Stimulated activated CD4-positive, alpha-beta T cell treated with anti-CD3 and anti-CD28 coated beads, Interleukin-2, amount 100 ng/mL, for 48 hours (primary cell): ENCODE data around the gene NMNAT2.
A peak's percentile ranks its signal among the peaks of the same experiment; 100 is the strongest.

Source experiments
- DNase-seq, 2 donors: peaks; one replicate each; pipeline ENCODE4 v3.0.0-alpha.2; 2020

NMNAT2 gene

DNA sequence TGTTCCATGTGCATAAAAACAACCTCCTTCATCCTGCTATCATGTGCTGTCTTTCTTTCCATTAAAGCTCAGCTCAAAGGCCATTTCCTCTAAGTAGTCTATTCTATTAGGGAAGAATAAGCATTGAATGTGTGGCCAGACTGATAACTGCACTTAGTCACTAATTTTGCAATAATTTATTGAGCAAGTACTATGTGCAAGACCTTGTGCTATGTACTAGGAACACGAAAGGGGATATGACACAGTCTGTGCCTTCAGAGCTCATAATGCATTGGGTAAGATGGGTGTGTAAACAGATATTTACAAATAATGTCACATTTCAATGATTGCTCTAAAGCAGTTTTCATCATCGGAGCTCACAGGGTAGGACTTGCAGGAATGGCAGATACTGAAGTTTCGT is 54.2 kb downstream of the NMNAT2 start:
- DNase-seq = no peak

DNA sequence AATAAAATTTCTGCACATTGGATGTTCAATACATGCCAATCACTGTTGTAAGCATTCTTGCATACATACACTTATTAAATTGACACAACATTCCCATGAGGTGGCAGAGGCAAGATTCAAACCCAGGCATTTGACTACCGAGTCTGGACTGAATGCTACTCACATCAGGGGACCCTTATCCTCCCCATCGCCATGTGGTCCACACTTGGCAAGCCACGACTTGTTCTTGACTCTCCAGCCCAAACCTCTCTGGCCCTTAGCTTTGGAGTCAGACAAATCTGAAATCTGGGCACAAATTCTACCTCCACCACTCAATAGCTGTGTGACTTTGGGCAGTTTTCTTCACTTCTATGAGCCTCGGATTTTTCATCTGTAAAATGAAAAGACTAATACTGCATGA is 57.1 kb downstream of the NMNAT2 start:
- no peak for DNase-seq

DNA sequence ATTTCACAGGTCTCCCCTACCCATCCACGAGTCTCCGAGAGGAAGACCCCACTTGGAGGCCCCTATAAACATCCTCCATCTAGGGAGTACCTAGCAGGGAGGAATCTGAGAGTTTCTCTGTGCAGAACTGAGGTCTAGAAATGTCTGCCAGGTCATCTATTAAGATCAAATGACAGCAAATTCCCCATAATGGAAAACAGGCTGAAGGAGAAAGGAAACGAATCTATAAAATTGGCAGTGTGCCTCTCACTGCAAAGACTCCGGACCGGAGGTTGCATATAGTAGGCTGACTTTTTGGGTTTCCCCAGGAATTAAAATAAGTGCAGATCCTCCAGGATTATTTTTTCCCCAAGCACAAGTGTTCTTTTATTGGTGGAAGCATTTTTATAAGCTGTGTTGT is 57.7 kb downstream of the NMNAT2 start:
- DNase-seq = no peak

DNA sequence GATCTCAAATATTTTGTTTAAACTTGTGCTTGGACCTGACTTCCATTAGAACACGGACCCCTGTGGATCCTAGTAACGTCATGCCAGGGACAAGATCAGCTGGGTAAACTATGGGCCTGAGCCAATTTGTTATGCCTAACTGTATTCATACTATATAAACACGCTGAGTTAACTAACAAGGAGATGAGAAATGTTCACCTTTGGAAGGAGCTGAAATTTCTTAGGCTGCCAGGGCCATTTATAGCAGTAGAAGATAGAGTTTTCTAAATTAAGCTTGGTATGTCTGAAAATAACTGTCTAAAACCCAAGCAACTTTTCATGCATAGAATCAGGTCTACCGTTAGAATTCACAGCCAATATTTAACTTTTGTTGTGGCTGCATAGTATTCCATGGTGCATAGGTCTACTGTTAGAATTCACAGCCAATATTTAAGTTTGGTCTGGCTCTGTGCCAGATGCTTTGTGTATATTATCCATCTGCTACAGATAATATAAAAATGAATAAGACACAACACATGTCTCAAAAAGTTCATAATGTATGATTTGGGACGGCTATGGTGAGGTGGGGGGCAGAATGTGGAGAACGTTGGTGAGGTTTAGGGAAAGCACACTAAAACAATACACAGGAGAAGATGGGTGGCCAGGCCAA is 61.5 kb downstream of the NMNAT2 start:
- no peak for DNase-seq

DNA sequence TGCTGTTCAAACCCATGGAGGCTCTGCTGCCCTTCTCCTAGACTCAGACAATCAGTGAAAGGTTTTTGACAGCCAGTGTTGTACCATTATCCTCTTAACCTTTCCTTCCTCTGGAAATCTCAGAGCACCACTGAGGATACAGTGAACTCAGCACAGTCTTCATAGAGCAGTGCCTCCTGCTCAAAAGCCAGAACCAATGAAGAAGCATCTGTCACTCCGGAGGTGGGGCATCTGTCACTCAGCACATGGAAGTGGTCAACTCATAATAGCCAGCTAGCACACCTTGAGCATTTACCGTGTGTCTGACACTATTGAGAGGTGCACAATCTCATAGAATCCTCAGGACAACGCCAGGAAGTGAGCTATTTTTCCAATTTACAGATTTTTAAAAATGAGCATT is 62.4 kb downstream of the NMNAT2 start:
- no peak for DNase-seq

DNA sequence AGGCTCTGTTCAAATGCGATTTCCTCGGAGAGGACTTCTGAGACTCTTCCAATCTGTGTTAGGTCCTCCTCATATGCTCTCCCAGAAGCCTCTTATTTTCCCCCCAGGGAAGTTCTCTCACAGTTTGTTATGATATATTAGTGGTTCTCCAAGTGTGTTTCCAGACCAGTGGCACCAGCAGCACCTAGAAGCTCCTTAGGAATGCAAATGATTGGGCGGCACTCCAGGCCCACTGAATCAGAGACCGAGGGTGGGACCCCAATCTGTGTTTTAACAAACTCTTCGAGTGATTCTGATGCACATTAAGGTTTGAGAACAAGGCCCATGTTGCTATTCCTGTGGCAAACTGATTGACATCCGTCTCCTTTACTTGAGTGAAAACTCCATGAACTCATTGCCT is 63.0 kb downstream of the NMNAT2 start:
- no peak for DNase-seq

DNA sequence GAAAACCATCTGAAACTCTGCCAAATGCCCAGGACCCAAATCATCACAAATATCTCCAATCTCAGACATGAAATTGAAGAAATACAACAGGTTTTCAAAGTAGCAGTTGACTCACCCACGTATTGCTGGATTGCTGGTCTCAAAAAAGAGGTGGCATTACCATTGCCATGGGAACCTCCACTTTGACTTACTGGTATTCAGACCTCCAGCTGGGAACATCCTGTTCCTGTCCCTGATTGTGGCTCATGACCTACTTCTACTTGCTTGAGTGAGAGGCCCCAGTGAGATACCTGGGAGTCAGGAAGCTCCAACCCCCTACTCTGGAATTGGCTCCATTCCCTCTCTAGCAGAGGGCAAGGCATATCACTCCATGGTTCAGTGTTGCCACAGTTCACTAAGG is 64.6 kb downstream of the NMNAT2 start:
- no peak for DNase-seq

DNA sequence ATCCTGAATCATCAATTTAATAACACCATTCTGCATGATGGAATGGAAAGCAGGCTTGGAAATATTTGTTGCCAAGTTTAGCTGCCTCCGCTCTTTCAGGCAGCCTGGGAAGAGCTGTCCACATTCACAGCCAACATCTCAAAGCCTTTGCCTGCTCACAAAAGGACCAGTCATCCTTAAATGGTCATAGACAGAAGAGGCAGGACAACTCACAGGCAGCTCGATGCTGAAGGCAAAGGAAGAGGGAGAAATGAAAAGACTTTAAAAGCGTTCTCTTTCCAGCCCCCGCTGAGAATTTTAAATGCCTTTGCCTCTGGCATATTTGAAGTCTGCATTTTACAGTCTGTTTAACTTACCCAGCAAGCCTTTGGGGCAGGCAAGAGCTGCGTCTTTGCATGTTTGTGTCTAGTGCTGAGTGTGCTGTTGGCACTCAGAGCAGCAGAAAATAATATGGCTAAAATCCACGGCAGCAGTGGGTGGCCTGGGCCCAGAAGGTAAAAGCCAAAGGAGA is 68.9 kb downstream of the NMNAT2 start:
- DNase-seq = no peak

DNA sequence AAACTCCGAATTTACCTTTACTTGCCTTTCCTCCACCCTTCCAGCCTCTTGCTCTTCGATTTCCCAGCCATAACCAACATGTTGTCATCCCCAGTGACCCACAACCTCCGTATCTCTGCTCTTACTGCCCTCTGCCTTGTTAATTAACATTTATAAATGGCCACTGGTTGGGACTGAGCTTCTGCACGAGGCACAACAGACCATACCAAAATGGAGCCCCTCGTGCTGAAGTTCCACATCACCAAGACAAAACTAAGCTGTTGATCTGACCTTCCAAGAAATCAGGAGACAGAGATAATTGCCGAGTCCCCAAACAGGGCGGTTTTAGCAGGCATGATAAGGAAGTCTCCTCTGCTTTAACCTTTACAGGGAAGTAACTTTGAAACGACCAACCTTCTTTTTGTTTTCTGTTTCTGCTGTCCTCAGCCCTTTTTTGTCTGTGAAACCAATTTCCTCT is 71.9 kb downstream of the NMNAT2 start:
- no peak for DNase-seq

DNA sequence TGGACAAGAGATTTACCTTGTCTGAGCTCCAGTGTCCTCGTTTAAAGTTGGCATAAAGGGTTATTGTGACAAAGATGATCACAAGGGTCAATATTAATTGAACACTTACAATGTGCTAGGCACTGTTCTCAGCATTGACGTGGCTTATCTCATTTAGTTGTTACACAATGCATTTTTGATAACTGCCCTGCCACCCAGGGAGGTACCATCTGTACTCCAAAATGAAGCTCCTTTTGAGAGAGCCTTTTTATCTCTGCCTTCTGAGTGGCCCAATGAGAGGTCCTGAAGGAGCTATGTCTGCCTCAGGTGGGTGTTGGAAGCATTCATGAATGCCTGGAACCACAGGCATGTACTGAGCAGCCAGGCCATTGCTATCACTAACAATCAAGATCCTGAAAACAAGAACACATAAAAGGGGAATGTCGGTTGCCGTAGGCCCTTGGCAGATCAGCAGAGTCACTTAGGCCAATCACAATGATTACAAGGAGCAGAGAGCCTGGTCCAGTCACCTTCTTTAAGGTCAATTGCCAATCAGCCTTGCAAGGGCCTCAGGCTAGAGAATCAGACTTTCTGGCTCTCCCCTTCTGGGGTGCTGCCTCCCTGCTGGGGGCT is 78.5 kb downstream of the NMNAT2 start:
- no peak for DNase-seq

DNA sequence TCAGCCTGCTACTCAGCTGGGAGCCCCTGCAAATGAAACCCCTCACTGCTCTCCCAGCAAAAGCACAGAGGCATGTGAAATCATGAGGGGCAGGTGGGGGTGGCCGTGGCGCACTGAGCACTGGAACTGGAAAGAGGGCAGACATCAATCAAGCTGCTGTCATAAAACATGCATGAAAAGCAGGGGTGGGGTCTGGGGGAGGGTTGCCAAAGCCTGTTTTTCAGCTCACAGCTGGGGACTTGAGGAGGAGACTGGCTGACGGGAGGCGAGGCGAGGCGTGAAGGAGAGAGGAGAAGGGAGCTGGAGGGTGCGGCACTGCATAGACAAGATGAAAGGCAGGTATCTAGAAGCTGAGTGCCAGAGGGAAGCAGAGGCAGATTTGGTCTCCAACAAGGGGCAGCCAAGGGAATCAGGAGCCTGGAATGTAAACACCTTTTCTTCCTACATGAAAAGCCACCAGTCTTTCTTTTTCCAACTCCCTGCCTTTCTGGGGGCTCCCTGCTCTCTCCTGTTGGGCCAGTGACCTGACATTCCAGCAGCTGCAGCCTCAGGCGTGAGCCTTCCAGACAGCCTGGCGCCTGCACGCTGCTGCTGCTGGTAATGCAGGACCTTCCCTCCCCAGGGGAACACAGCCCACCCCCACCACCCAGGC is 87.0 kb downstream of the NMNAT2 start:
- no peak for DNase-seq

DNA sequence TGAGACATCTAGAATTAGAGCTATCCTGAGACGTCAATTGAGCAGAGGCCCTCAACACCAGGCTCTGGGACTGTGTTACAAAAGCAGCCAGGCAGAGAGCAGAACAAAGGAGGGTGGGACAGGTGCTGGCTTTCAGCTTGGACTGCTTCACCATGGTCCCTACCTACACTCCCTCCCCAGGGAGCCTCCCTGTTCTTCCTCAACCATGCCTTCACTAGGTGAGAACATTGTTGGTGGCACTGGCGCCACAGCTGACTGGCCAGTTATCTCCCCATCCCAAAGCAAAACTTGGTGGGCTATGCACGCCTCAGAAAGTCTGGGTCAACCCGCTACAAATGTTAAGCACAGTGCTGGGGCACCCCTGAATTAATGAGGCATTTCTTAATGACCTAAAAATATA is 87.8 kb downstream of the NMNAT2 start:
- no peak for DNase-seq

DNA sequence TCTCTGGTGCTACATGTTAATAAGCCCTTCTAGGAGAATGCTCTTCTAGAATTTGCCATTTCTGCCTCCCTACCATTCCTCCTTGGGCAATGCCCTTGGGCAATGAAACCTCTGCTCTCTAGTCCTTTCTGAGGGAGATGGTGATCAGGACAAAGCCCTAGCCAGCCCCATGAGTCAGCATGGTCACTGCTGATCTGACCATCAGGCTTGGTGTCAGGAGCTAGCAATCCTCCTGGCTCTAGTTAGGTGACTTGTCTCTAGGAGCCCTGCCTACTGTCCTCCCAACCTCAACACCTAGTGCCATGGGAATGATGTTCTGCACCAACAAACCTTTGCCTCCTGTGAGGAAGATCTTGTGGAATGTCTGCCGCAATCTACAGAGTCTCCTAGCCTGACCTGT is 89.8 kb downstream of the NMNAT2 start:
- no peak for DNase-seq

DNA sequence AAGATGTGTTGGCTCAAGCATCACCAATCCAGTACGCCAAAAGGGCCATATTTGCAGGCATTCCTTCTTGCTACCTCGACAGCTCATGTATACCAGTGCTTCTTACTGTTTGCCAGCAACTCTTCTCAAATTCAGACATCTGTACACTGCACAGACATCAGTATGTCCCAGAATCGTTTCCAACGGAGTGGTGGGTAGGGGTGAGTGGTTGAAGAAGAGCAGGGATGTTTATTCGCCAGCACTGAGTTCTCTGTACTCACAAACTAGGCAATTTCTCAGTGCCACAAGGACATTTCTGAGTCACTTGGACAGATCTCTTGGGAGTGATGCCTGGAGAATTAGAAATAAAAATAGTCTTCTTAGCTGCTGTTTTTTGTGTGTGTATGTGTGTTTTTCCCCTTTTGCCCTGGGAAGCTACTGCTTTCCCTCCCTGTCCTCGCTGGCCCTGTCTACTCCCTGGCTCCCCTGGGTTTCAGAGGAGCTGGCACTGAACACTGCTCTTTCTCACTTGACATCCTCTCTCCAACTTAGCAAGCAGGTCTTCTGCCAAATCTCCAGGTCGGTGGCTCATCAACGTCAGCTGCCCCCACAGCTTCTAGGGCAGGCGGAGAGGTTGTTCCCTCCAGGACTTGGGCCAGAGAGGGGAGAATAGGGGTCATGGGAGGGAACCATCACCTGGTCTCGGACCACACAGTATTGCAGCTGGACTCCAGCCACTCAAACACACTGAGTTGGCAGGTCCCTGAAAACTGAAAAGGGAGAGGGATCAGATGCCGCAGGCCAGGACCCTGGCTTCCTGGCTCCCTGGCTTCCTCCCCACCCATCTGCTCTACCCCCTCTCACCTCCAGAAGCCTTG is 90.5 kb downstream of the NMNAT2 start:
- no peak for DNase-seq

DNA sequence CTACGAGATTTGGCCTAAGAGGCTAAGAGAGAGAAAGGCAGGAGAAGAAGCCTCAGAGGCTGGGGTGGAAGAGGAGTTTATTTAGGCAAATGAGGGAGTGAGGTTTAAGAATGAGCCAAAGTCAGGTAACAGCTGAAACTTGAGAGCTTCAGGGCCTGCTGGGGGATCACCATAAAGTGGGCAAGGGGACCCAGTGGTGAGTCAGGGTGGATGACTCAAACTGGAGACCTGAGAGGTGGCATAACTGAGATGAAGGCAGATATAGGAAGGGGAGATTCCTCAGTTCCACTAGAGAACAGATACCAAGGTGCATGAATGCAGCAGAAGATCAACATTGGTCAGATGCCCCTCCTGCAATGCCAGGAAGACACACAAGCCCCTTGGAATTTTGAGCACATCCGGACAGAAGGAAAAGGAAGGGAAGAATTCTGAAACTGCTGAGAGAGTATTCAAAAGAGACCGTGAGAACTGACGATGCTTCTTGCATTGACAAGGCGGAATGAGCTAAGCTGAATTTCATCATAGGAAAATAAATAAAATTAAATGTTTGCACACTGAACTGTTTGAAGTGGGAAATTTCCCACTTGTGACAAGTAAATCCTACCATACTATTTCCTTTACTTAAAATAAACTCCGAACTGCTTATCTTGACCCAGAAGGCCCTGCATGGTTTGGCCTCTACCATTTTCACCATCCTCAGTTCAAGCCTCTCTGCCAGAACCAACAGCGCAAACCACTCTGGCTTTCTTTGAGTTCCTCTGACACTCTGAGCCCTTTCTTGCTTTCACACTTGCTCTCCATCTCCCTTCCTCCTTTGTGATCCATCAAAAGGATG is 94.1 kb downstream of the NMNAT2 start:
- DNase-seq = no peak

DNA sequence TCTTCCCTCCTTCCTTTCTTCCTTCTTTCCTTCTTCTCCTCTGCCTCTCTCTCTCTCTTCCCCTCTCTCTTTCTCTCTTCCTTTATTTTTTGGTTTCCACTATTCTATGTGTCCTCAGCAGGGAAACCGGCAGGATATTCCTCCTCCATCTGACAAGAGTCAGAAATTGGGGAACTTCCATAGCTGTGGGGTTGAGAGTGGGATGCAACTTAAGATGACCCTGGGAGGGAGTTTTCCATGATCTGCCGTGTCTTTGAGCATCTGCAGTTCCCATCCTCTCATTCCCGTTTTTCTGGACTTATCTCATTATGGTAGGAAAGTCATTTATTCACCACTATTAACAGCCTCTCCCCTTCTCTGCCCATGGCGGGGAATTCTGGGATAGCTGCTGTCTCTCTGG is 98.6 kb downstream of the NMNAT2 start:
- no peak for DNase-seq

DNA sequence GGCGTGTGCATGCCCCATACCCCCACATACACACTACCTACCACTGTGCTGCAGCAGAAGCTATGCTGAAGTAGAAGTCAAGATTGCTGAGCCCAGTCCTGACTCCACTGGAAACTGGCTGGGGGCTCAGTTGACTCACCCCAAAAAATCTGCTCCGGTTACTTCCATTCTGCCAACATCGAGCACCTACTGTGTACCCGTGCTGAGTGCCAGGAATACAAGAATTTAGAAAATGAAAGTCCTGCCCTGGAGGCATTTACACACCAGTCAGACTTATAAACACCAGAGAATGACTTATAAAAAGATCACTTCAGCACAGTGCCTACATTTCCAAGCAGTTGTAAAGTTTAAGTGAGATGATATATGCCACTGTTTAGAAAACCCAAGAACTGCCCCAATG is 99.1 kb downstream of the NMNAT2 start:
- DNase-seq = no peak

DNA sequence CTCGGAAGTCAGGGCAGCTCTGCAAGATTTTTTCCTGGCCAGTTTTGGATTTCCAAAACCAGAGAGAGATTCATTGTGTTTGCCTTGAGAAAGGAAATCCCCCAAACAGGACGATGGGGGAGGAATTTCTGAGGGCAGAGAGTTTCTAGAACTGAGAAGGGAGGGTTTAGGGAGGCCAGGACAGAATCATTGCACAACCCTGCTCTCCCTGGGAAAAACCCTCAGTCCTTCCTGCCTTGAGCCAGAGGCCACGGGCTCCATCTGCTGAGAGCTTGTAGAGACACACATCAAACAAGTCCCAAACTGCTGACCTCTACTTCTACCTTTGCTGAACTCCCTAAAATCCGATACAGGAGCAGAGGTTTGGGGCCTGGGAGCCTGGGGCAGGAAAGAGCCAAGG is 99.7 kb downstream of the NMNAT2 start:
- no peak for DNase-seq

DNA sequence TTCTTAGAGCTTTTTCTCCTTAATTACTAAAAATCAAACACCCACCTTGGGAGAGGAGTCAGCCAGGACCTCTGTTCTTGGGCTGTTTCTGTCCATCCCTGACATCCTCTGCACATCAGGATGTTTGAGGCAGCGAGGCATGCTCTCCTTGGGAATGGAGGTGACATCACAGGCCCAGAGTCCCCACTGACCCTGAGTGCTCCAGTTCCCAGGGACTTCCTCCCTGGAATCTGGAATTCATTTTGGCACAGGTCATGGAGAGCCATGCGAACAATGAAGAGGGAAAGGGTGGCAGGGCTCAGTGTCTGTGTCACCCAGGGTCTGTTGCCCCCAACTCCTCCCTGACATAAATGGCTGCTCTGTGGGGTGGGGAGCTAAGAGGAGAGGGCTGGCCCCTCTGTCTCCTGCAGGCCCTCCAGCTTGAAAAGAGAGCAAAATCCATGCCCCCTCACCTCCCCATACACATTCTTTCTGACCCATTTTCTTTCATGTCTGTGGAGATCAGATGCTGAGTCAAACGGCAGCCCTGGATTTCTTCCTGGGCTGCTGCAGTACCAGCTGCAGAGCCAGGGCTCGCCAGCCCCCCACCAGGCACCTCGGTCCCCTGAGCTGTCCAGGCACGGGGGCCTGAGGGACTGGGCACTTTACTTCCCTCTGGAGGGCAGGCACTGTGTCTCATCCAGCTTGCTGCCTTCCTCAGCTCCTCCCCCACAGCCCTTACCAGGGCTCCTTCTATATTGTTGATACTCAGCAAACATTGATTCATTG is 102.0 kb downstream of the NMNAT2 start:
- no peak for DNase-seq

DNA sequence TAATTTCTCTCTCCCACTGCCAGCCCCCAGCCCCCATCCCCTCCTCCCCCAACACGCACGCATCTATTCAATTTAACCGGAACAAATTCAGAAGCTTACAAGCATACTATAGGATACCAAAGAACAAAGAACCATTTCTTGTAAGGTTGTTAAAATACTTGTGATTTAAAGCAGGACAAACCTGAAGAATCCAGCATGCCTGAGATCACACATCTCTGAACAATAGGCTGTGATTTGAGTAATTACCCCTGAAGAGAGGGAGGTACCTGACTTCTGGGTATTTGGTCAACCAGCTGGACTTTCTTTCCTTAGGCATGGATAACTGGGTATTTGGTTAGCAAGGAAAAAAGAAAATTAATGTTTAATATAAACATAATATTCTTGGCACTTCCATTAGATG is 105.1 kb downstream of the NMNAT2 start:
- no peak for DNase-seq

DNA sequence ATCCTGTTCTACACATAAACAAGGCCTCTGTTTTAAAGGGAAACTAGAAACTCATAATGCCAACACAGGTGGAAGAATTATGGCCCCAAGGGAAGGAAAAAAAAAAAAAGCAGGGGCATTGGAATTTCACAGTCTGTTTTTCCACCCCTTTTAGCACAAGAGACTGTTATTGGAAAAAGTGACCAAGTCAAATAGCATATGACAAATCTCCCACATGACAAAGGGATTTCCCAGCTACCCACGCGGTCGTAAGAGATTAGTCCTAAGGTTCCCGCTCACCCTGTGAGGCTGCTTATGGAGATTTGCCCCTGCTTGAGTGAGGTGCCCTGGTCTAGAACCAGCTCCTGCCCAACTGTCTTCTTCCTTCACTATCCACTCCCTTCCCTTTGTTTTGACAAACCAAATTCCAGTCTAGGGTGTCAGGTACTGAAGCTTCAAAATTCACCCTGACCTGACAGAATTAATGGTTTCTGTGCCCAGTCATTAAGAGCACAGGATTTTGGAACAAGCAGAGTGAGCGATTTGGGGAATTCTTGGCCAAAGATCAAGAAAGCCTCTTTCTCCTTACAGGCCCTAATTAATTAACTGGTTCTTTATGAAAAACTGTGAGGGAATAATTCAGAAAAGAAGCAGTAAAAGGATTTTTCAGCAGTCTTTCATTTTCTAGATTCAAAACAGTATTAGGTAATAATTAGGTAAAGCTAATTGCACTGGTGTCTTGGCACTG is 107.3 kb downstream of the NMNAT2 start:
- DNase-seq = peak; percentile 10 to 12
